ENCODE results near the gene INPP5J. TPM values are rescaled to one million over a fixed set of nuclear protein-coding genes. Genes with fewer than 3 reads are reported as not detected.

Gene INPP5J
- polyA plus RNA-seq, 1 donor (not counting 4 experiments of a cell fraction or from before 2014, with no cell fraction given) = 0.22 TPM

DNA sequence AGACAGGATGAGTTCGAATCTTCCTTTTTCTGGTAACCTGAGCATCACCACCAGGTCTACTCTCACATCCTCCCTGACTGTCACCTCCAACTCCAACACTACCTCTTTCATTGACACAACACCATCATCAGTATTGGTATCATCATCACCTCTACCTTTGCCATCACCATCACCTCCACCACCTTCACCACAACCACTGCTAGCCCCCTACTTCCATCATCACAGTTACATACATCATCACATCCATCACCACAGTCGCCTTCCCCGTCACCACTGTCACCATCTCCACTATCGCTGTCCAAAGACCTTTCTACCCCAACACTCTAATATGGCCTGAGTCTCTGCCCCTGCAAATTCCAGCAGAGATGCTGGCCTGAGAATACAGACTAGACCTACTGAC, 1.4 kb upstream of the INPP5J start:
- H3K4me2 ChIP-seq (ENCODE audit: control insufficient read depth, extremely low read depth, insufficient read depth, low read depth, low read length) = no peak overlapping the region

DNA sequence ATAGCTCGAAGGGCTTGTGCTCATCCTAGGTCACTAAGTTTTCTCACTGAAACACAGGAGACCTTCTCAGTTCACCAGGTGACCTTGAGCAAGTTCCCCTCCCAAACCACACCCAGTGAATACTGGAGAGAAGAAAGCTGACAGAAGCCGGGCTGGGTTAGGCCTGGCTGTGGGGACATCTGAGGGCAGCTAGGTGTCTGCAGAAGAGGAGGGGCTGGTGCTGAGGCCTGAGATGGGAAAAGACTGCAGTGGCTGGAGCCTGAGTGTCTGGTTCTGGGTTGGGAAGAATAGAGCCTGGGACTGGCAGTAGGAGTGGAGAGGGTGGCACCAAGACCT, 602 bp upstream of the INPP5J start:
- Histone ChIP-seq H3K27ac (ENCODE audit: control insufficient read depth, insufficient read depth, low read length) (no peak overlapping the region), H3K9ac (ENCODE audit: control insufficient read depth, extremely low read depth, insufficient read depth, low read length) (no peak overlapping the region)
- no peak for FAIRE-seq

More for the DNA sequence above, 1.4 kb upstream of the INPP5J start:
- Histone ChIP-seq H3K36me3 (ENCODE audit: control insufficient read depth in 2 of 2, extremely low read depth in 1 of 2, insufficient read depth in 2 of 2, low read length in 2 of 2) (no peaks in the 10 kb centered on the region), H3K9me1 (ENCODE audit: control insufficient read depth, extremely low read depth, insufficient read depth, low read length) (no peaks in the 10 kb centered on the region), H3K9me3 (ENCODE audit: control insufficient read depth, low read depth, low read length) (no peaks in the 10 kb centered on the region), H3K4me1 (ENCODE audit: control insufficient read depth, extremely low read depth, insufficient read depth, low read length) (peaks cover 8% of the 10 kb centered on the region), H3K4me3 (ENCODE audit: control insufficient read depth in 2 of 3, extremely low read depth in 1 of 3, insufficient read depth in 2 of 3, low read depth in 1 of 3, low read length in 3 of 3) (no peak overlapping the region), H3K27me3 (ENCODE audit: control insufficient read depth, extremely low read depth, insufficient read depth, low read length) (peaks cover 17% of the 10 kb centered on the region), H3K9ac (ENCODE audit: control insufficient read depth, extremely low read depth, insufficient read depth, low read length) (no peak overlapping the region), H2AFZ (ENCODE audit: control insufficient read depth, low read length) (no peak overlapping the region), H3K27ac (ENCODE audit: control insufficient read depth, insufficient read depth, low read length) (no peak overlapping the region), H3K79me2 (ENCODE audit: control insufficient read depth, insufficient read depth, low read length) (no peaks in the 10 kb centered on the region), H4K20me1 (ENCODE audit: control insufficient read depth, extremely low read depth, insufficient read depth, low read length) (no peaks in the 10 kb centered on the region)
- FAIRE-seq = no peak
- no peak for DNase-seq (ENCODE audit: low read depth, low spot score)
- no peak for TF ChIP-seq EZH2 (IDR thresholded peaks at IDR 0.05; ENCODE audit: low read length)
- TF ChIP-seq, protein P1, sequence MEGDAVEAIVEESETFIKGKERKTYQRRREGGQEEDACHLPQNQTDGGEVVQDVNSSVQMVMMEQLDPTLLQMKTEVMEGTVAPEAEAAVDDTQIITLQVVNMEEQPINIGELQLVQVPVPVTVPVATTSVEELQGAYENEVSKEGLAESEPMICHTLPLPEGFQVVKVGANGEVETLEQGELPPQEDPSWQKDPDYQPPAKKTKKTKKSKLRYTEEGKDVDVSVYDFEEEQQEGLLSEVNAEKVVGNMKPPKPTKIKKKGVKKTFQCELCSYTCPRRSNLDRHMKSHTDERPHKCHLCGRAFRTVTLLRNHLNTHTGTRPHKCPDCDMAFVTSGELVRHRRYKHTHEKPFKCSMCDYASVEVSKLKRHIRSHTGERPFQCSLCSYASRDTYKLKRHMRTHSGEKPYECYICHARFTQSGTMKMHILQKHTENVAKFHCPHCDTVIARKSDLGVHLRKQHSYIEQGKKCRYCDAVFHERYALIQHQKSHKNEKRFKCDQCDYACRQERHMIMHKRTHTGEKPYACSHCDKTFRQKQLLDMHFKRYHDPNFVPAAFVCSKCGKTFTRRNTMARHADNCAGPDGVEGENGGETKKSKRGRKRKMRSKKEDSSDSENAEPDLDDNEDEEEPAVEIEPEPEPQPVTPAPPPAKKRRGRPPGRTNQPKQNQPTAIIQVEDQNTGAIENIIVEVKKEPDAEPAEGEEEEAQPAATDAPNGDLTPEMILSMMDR (optimal IDR thresholded peaks at IDR 0.05 in 1 of 3, IDR thresholded peaks at IDR 0.05 in 1 of 3, conservative IDR thresholded peaks at IDR 0.05 in 1 of 3; ENCODE audit: extremely low read depth in 1 of 3, insufficient read depth in 2 of 3, low read length in 3 of 3) = no peak
- dilution Hi-C loops (cut with MboI; ENCODE audit: extremely low pct_ligation_motif_present, low sequenced_read_pairs) = no loop called here

More for the DNA sequence above, 602 bp upstream of the INPP5J start:
- Histone ChIP-seq H2AFZ (ENCODE audit: control insufficient read depth, low read length) (no peak overlapping the region), H3K4me3 (ENCODE audit: control insufficient read depth in 2 of 3, extremely low read depth in 1 of 3, insufficient read depth in 2 of 3, low read depth in 1 of 3, low read length in 3 of 3) (no peak overlapping the region), H3K9me3 (ENCODE audit: control insufficient read depth, low read depth, low read length) (no peaks in the 10 kb centered on the region), H3K36me3 (ENCODE audit: control insufficient read depth in 2 of 2, extremely low read depth in 1 of 2, insufficient read depth in 2 of 2, low read length in 2 of 2) (no peaks in the 10 kb centered on the region), H4K20me1 (ENCODE audit: control insufficient read depth, extremely low read depth, insufficient read depth, low read length) (no peaks in the 10 kb centered on the region), H3K79me2 (ENCODE audit: control insufficient read depth, insufficient read depth, low read length) (no peaks in the 10 kb centered on the region), H3K27me3 (ENCODE audit: control insufficient read depth, extremely low read depth, insufficient read depth, low read length) (peaks cover 17% of the 10 kb centered on the region), H3K4me2 (ENCODE audit: control insufficient read depth, extremely low read depth, insufficient read depth, low read depth, low read length) (no peak overlapping the region), H3K4me1 (ENCODE audit: control insufficient read depth, extremely low read depth, insufficient read depth, low read length) (peaks cover 8% of the 10 kb centered on the region), H3K9me1 (ENCODE audit: control insufficient read depth, extremely low read depth, insufficient read depth, low read length) (no peaks in the 10 kb centered on the region)
- TF ChIP-seq, protein P1 (optimal IDR thresholded peaks at IDR 0.05 in 1 of 3, IDR thresholded peaks at IDR 0.05 in 1 of 3, conservative IDR thresholded peaks at IDR 0.05 in 1 of 3; ENCODE audit: extremely low read depth in 1 of 3, insufficient read depth in 2 of 3, low read length in 3 of 3) = no peak
- TF ChIP-seq EZH2 (IDR thresholded peaks at IDR 0.05; ENCODE audit: low read length) = no peak
- DNase-seq (ENCODE audit: low read depth, low spot score) = no peak
- dilution Hi-C loops (cut with MboI; ENCODE audit: extremely low pct_ligation_motif_present, low sequenced_read_pairs) = no loop called here

All from keratinocyte (primary cell).